GM21723 (cell line): ENCODE data around the gene UAP1.

Experiments
- ATAC-seq: cut with Tn5 transposase; IDR thresholded peaks from one replicate; pipeline ENCODE4 v1.9.1; 2021; ENCODE audit warnings: mild to moderate bottlenecking, moderate library complexity; ENCODE audit not compliant: unreplicated experiment

UAP1 gene

GRCh38 chr1:162612606-162613400 lies 51.3 kb downstream of the UAP1 start:
- no peak for ATAC-seq

GRCh38 chr1:162616848-162617247 lies 55.3 kb downstream of the UAP1 start:
- no peak for ATAC-seq

GRCh38 chr1:162617513-162617912 lies 56.0 kb downstream of the UAP1 start:
- no peak for ATAC-seq

- no peak for ATAC-seq
Measured at GRCh38 chr1:162619076-162619475, 57.6 kb downstream of the UAP1 start.

GRCh38 chr1:162621256-162621655 lies 59.7 kb downstream of the UAP1 start:
- ATAC-seq, result no peak

GRCh38 chr1:162625679-162626078 lies 64.2 kb downstream of the UAP1 start:
- ATAC-seq, result no peak

GRCh38 chr1:162626094-162626493 lies 64.6 kb downstream of the UAP1 start:
- no peak for ATAC-seq

GRCh38 chr1:162626761-162627160 lies 65.2 kb downstream of the UAP1 start:
- ATAC-seq, result no peak

GRCh38 chr1:162627662-162628296 lies 66.3 kb downstream of the UAP1 start:
- ATAC-seq, result no peak

- ATAC-seq, result no peak
Measured at GRCh38 chr1:162629077-162629627, 67.6 kb downstream of the UAP1 start.

- no peak for ATAC-seq
Measured at GRCh38 chr1:162629651-162630050, 68.1 kb downstream of the UAP1 start.

- ATAC-seq, result no peak
Measured at GRCh38 chr1:162631546-162632191, 70.1 kb downstream of the UAP1 start.

GRCh38 chr1:162632217-162632666 lies 70.7 kb downstream of the UAP1 start, which contains the start of gene DDR2:
DDR2 (plus strand) TSS chr1:162632464; CDS start chr1:162719064, 86,600 bp downstream.
- no peak for ATAC-seq

- ATAC-seq, result no peak
Measured at GRCh38 chr1:162632698-162633080, 71.2 kb downstream of the UAP1 start.

- ATAC-seq, result peak; percentile 61
Measured at GRCh38 chr1:162633081-162633762, 71.7 kb downstream of the UAP1 start.

GRCh38 chr1:162635418-162635817 lies 73.9 kb downstream of the UAP1 start:
- ATAC-seq, result no peak

GRCh38 chr1:162639718-162640117 lies 78.2 kb downstream of the UAP1 start:
- ATAC-seq, result peak; percentile 55

- no peak for ATAC-seq
Measured at GRCh38 chr1:162641114-162641513, 79.6 kb downstream of the UAP1 start.

- ATAC-seq, result no peak
Measured at GRCh38 chr1:162644986-162645314, 83.4 kb downstream of the UAP1 start.

- no peak for ATAC-seq
Measured at GRCh38 chr1:162645666-162646065, 84.1 kb downstream of the UAP1 start.

- ATAC-seq, result no peak
Measured at GRCh38 chr1:162649583-162649982, 88.1 kb downstream of the UAP1 start.
